Transverse colon (tissue), 4 donors: ENCODE results near the gene RABGAP1. TPM values are rescaled to one million over a fixed set of nuclear protein-coding genes. Genes with fewer than 3 reads are reported as not detected.

Experiments
- DNase-seq: peaks from one replicate; pipeline ENCODE4 v3.0.0-alpha.2; 2019
- H3K27ac ChIP-seq, 4 donors: fragments of 200-600 bp; sonication (generic); 2 replicates each; pipeline ENCODE4 v1.5.1; 2016 to 2018; ENCODE audit warnings: inconsistent platforms in 4 of 4
- H3K27me3 ChIP-seq: fragments of 200-600 bp; sonication (generic); 2 replicates; pipeline ENCODE4 v1.5.1; 2017; ENCODE audit warnings: inconsistent platforms
- H3K36me3 ChIP-seq, 4 donors: fragments of 200-600 bp; sonication (generic); 2 replicates each; pipeline ENCODE4 v1.5.1; 2017 to 2019; ENCODE audit warnings: inconsistent platforms in 4 of 4
- H3K4me1 ChIP-seq, 4 donors: fragments of 200-600 bp; sonication (generic); 2 replicates each; pipeline ENCODE4 v1.5.1; 2017 to 2020; ENCODE audit warnings: inconsistent platforms in 4 of 4
- H3K4me3 ChIP-seq, 4 donors: fragments of 200-600 bp; sonication (generic); 1 replicate in 1 of 4; 2 replicates in 3 of 4; pipeline versions ENCODE4 v1.5.1 to v1.6.1; 2017 to 2019; ENCODE audit warnings: inconsistent platforms in 4 of 4
- H3K9me3 ChIP-seq, 2 donors: fragments of 200-600 bp; sonication (generic); 2 replicates each; pipeline ENCODE4 v1.5.1; 2017 to 2019; ENCODE audit warnings: inconsistent platforms in 2 of 2
- CTCF ChIP-seq, 5 experiments: fragments of 200-600 bp in 3 of 5; fragments of 450-650 bp in 2 of 5; sonication (generic) in 3 of 5; IDR thresholded peaks; 1 replicate in 2 of 5; 2 replicates in 3 of 5; pipeline ENCODE4 v1.5.1; 2016 to 2017; ENCODE audit warnings: antibody characterized with exemption in 5 of 5, inconsistent platforms in 3 of 5, mild to moderate bottlenecking in 2 of 5, moderate library complexity in 1 of 5
- EP300 ChIP-seq: sonication (generic); formaldehyde crosslinking; IDR thresholded peaks from one replicate; pipeline ENCODE4 v1.6.1; 2017; ENCODE audit warnings: antibody characterized with exemption, low read depth
- POLR2A ChIP-seq: fragments of 450-650 bp; IDR thresholded peaks from one replicate; pipeline ENCODE4 v1.6.1; 2016; ENCODE audit warnings: antibody characterized with exemption, mild to moderate bottlenecking, moderate library complexity
- POLR2AphosphoS5 ChIP-seq, 3 donors: sonication (generic); formaldehyde crosslinking; IDR thresholded peaks; one replicate each; pipeline ENCODE4 v1.6.1; 2016; ENCODE audit warnings: antibody characterized with exemption in 3 of 3
- WGBS, 2 donors: methylation state at CpG; one replicate each; pipeline ENCODE4 v1.1.5; 2018; ENCODE audit warnings: low coverage in 1 of 2; 5-methylcytosine and 5-hydroxymethylcytosine counted together
- in situ Hi-C, 4 donors: fragments of 200-750 bp; cut with MboI; loops; one replicate each; pipeline versions ENCODE4 v1.15.0 to v1.15.1; 2017; ENCODE audit warnings: low sequenced_read_pairs in 3 of 4, low pct_ligation_motif_present in 1 of 4, low pct_unique_long_range_greater_than_20kb in 1 of 4
- intact Hi-C: fragments of 100-400 bp; cut with DNase I; formaldehyde crosslinking; loops from one replicate; pipeline ENCODE4 v1.15.1; 2023; ENCODE audit warnings: low total_unique reads
- total RNA-seq, 4 donors: library from RNA; depleted of rRNA; stranded (reverse); fragments of >200 nt; gene quantifications; one replicate each; pipeline ENCODE4 v1.1.0, GENCODE V29; 2016

RABGAP1 gene
- total RNA-seq, 4 donors from 2014 or later: 56.1 to 114 (median 88.9) TPM

- Histone ChIP-seq H3K4me3 (no peak overlapping the region), H3K36me3 (peaks cover 0 to 31% (median 9%) of the 10 kb centered on the region in 4 donors), H3K4me1 (peaks cover 0 to 13% (median 0%) of the 10 kb centered on the region in 4 donors), H3K27ac (no peak overlapping the region), H3K27me3 (no peaks in the 10 kb centered on the region), H3K9me3 (no peaks in the 10 kb centered on the region)
- in situ Hi-C loops: no loop called here
- no peak for DNase-seq
- WGBS, 2 donors: 94 to 100% methylated on average over 1 to 2 of the region's 2 CpGs
- intact Hi-C loops: no loop called here
- TF ChIP-seq CTCF (IDR thresholded peaks at IDR 0.05) (no peak), EP300 (no peak), POLR2AphosphoS5 (IDR thresholded peaks at IDR 0.05) (no peak), POLR2A (no peak)
These were observed 131.7 kb downstream of the RABGAP1 start for GRCh38 chr9:123072407-123072995.

- in situ Hi-C loops: no loop called here
- intact Hi-C loops: no loop called here
- Histone ChIP-seq H3K36me3 (peaks cover 0 to 26% (median 9%) of the 10 kb centered on the region in 4 donors), H3K9me3 (no peaks in the 10 kb centered on the region), H3K4me3 (no peak overlapping the region), H3K27ac (peak overlapping the region; percentile 7 to 56 (median 38)), H3K4me1 (peaks cover 0 to 13% (median 0%) of the 10 kb centered on the region in 4 donors), H3K27me3 (no peaks in the 10 kb centered on the region)
- TF ChIP-seq POLR2AphosphoS5 (IDR thresholded peaks at IDR 0.05): no peak
- TF ChIP-seq CTCF (IDR thresholded peaks at IDR 0.05): no peak
- TF ChIP-seq POLR2A: no peak
- WGBS, 2 donors: 67 to 84% methylated on average over 5 of the region's 5 CpGs
- no peak for DNase-seq
These were observed 132.6 kb downstream of the RABGAP1 start for GRCh38 chr9:123073441-123073840.

GRCh38 chr9:123073991-123074422, 133.2 kb downstream of the RABGAP1 start:
- peak overlapping the region; percentile 7 to 56 (median 38) for H3K27ac ChIP-seq
- WGBS, 2 donors: 71 to 78% methylated on average over 1 of the region's 1 CpG
- TF ChIP-seq POLR2A (no peak), EP300 (no peak), POLR2AphosphoS5 (IDR thresholded peaks at IDR 0.05) (no peak), CTCF (IDR thresholded peaks at IDR 0.05) (no peak)
- H3K4me3 ChIP-seq: no peak overlapping the region
- peaks cover 0 to 26% (median 9%) of the 10 kb centered on the region in 4 donors for H3K36me3 ChIP-seq
- intact Hi-C loops (no loop called here), in situ Hi-C loops (no loop called here)
- DNase-seq: no peak
- H3K27me3 ChIP-seq: no peaks in the 10 kb centered on the region
- H3K9me3 ChIP-seq: no peaks in the 10 kb centered on the region
- H3K4me1 ChIP-seq: peaks cover 0 to 13% (median 0%) of the 10 kb centered on the region in 4 donors

GRCh38 chr9:123074628-123075027, 133.8 kb downstream of the RABGAP1 start:
- no peak for DNase-seq

More at GRCh38 chr9:123074628-123075027, 133.8 kb downstream of the RABGAP1 start:
- peaks cover 0 to 25% (median 9%) of the 10 kb centered on the region in 4 donors for H3K36me3 ChIP-seq
- no peak overlapping the region for H3K4me3 ChIP-seq
- intact Hi-C loops: no loop called here
- peaks cover 0 to 13% (median 0%) of the 10 kb centered on the region in 4 donors for H3K4me1 ChIP-seq
- H3K27ac ChIP-seq: peak overlapping the region; percentile 7 to 56 (median 38)
- TF ChIP-seq EP300 (no peak), CTCF (IDR thresholded peaks at IDR 0.05) (no peak), POLR2AphosphoS5 (IDR thresholded peaks at IDR 0.05) (no peak), POLR2A (no peak)
- H3K27me3 ChIP-seq: no peaks in the 10 kb centered on the region
- in situ Hi-C loops: no loop called here
- 91% methylated on average over 3 of the region's 3 CpGs; no CpG with 5 or more reads in 1 of the 2 donors for WGBS, 2 donors
- H3K9me3 ChIP-seq: no peaks in the 10 kb centered on the region
